Naive thymus-derived CD8-positive, alpha-beta T cell (primary cell): ENCODE results near the gene SHISAL1. TPM values are rescaled to one million over a fixed set of nuclear protein-coding genes. Genes with fewer than 3 reads are reported as not detected.
A peak's percentile ranks its signal among the peaks of the same experiment; 100 is the strongest.

ENCODE experiments used
- ATAC-seq, 2 donors: fragments of 150-1000 bp; cut with Tn5 transposase in 1 of 2; sonication (Bioruptor Pico), chemical (Tn5 transposase) in 1 of 2; 1 replicate in 1 of 2; 2 replicates in 1 of 2; pipeline ENCODE4 v1.10.0; 2021; ENCODE audit warnings: mild to moderate bottlenecking in 2 of 2, moderate library complexity in 2 of 2
- POLR2A ChIA-PET: fragments of 350-600 bp; sonication (Branson Sonifier 250); formaldehyde crosslinking; loops from one replicate; lab custom pipeline; 2021; ENCODE audit warnings: antibody characterized with exemption; lab: Charles Lee
- DNase-seq, 10 donors: peaks; one replicate each; pipeline versions ENCODE4 v3.0.0 to v3.0.0-alpha.2; 2020 to 2022
- H3K27ac Mint-ChIP-seq, 10 donors: one replicate each; pipeline ENCODE4 v1.8.0; 2020 to 2022; ENCODE audit warnings: mild to moderate bottlenecking in 10 of 10, mixed read lengths in 10 of 10, moderate library complexity in 4 of 10, inconsistent platforms in 1 of 10
- H3K27me3 Mint-ChIP-seq, 5 donors: one replicate each; pipeline ENCODE4 v1.8.0; 2021 to 2022; ENCODE audit warnings: mixed read lengths in 5 of 5
- H3K36me3 Mint-ChIP-seq, 3 donors: one replicate each; pipeline ENCODE4 v1.8.0; 2020 to 2022; ENCODE audit warnings: mixed read lengths in 3 of 3, mild to moderate bottlenecking in 2 of 3, inconsistent platforms in 1 of 3
- H3K4me1 Mint-ChIP-seq, 4 donors: one replicate each; pipeline ENCODE4 v1.8.0; 2021 to 2022; ENCODE audit warnings: mixed read lengths in 4 of 4
- H3K4me3 Mint-ChIP-seq, 10 donors: one replicate each; pipeline ENCODE4 v1.8.0; 2020 to 2022; ENCODE audit warnings: mild to moderate bottlenecking in 10 of 10, mixed read lengths in 10 of 10, moderate library complexity in 6 of 10, inconsistent platforms in 1 of 10
- H3K9me3 Mint-ChIP-seq, 9 donors: one replicate each; pipeline ENCODE4 v1.8.0; 2020 to 2022; ENCODE audit warnings: mixed read lengths in 9 of 9, mild to moderate bottlenecking in 3 of 9, inconsistent platforms in 1 of 9, moderate library complexity in 1 of 9
- polyA plus RNA-seq, 3 donors: library from polyadenylated mRNA; unstranded; fragments of 300-500 nt; fragmentation: Illumina TruSeq; gene quantifications; one replicate each; pipeline ENCODE4 v1.2.3, GENCODE V29; 2021
- total RNA-seq, 8 experiments: library from RNA in 2 of 8; stranded (reverse) in 2 of 8; gene quantifications; one replicate each; pipeline ENCODE4 v1.2.3 and lab custom pipeline; 2021 to 2026

SHISAL1 gene
- total and polyA plus RNA-seq, 5 experiments from 2014 or later, result not detected

GRCh38 chr22:44340271-44341239 lies 27.8 kb upstream of the SHISAL1 start:
- H3K4me1 Mint-ChIP-seq, result peaks cover 0 to 2% (median 0%) of the 10 kb centered on the region in 4 donors

GRCh38 chr22:44338906-44339305 lies 26.2 kb upstream of the SHISAL1 start:
- peaks cover 0 to 2% (median 0%) of the 10 kb centered on the region in 5 donors for H3K27me3 Mint-ChIP-seq
- no peak overlapping the region for H3K27ac Mint-ChIP-seq
- POLR2A ChIA-PET, result no interaction called here

More at GRCh38 chr22:44340271-44341239, 27.8 kb upstream of the SHISAL1 start:
- Mint-ChIP-seq H3K27ac (no peak overlapping the region), H3K9me3 (no peaks in the 10 kb centered on the region), H3K36me3 (no peaks in the 10 kb centered on the region), H3K27me3 (peaks cover 0 to 4% (median 0%) of the 10 kb centered on the region in 5 donors), H3K4me3 (no peak overlapping the region)
- POLR2A ChIA-PET, result no interaction called here
- no peak for ATAC-seq
- DNase-seq, result no peak

GRCh38 chr22:44338177-44338810 lies 25.5 kb upstream of the SHISAL1 start:
- ATAC-seq (no peak), DNase-seq (no peak)
- Mint-ChIP-seq H3K9me3 (no peaks in the 10 kb centered on the region), H3K36me3 (no peaks in the 10 kb centered on the region), H3K27ac (no peak overlapping the region), H3K4me3 (no peak overlapping the region), H3K27me3 (peaks cover 0 to 2% (median 0%) of the 10 kb centered on the region in 5 donors), H3K4me1 (peaks cover 0 to 2% (median 0%) of the 10 kb centered on the region in 4 donors)
- POLR2A ChIA-PET, result no interaction called here

More at GRCh38 chr22:44338906-44339305, 26.2 kb upstream of the SHISAL1 start:
- no peaks in the 10 kb centered on the region for H3K36me3 Mint-ChIP-seq
- H3K9me3 Mint-ChIP-seq, result no peaks in the 10 kb centered on the region
- ATAC-seq (no peak), DNase-seq (no peak)
- peaks cover 0 to 2% (median 0%) of the 10 kb centered on the region in 4 donors for H3K4me1 Mint-ChIP-seq
- H3K4me3 Mint-ChIP-seq, result no peak overlapping the region

- ATAC-seq (no peak), DNase-seq (no peak)
- Mint-ChIP-seq H3K4me1 (peaks cover 0 to 2% (median 0%) of the 10 kb centered on the region in 4 donors), H3K27ac (no peak overlapping the region), H3K9me3 (no peaks in the 10 kb centered on the region), H3K36me3 (no peaks in the 10 kb centered on the region), H3K4me3 (no peak overlapping the region), H3K27me3 (peaks cover 1 to 8% (median 4%) of the 10 kb centered on the region in 5 donors)
- POLR2A ChIA-PET, result no interaction called here
These were observed 24.9 kb upstream of the SHISAL1 start for GRCh38 chr22:44337678-44338004.

- H3K36me3 Mint-ChIP-seq, result peaks cover 0 to under 1% (median 0%) of the 10 kb centered on the region in 3 donors
- DNase-seq, result no peak
- H3K4me1 Mint-ChIP-seq, result peaks cover 3 to 5% (median 3%) of the 10 kb centered on the region in 4 donors
- H3K27me3 Mint-ChIP-seq, result peaks cover 6 to 13% (median 7%) of the 10 kb centered on the region in 5 donors
- POLR2A ChIA-PET, result no interaction called here
- no peak for ATAC-seq
- no peaks in the 10 kb centered on the region for H3K9me3 Mint-ChIP-seq
- no peak overlapping the region for H3K4me3 Mint-ChIP-seq
- no peak overlapping the region for H3K27ac Mint-ChIP-seq
These were observed 24.4 kb upstream of the SHISAL1 start for GRCh38 chr22:44336962-44337677.

GRCh38 chr22:44335903-44336803 lies 23.4 kb upstream of the SHISAL1 start:
- H3K36me3 Mint-ChIP-seq, result peaks cover 0 to 3% (median 0%) of the 10 kb centered on the region in 3 donors
- H3K4me3 Mint-ChIP-seq, result no peak overlapping the region
- POLR2A ChIA-PET, result no interaction called here
- no peak overlapping the region for H3K27ac Mint-ChIP-seq
- H3K27me3 Mint-ChIP-seq, result peaks cover 9 to 16% (median 12%) of the 10 kb centered on the region in 5 donors
- DNase-seq (no peak), ATAC-seq (no peak)
- no peaks in the 10 kb centered on the region for H3K9me3 Mint-ChIP-seq
- H3K4me1 Mint-ChIP-seq, result peaks cover 5 to 7% (median 6%) of the 10 kb centered on the region in 4 donors

GRCh38 chr22:44335066-44335839 lies 22.5 kb upstream of the SHISAL1 start:
- ATAC-seq (no peak), DNase-seq (no peak)
- Mint-ChIP-seq H3K36me3 (peaks cover 0 to 3% (median 0%) of the 10 kb centered on the region in 3 donors), H3K4me3 (no peak overlapping the region), H3K27me3 (peaks cover 11 to 19% (median 12%) of the 10 kb centered on the region in 5 donors), H3K4me1 (peaks cover 5 to 10% (median 7%) of the 10 kb centered on the region in 4 donors), H3K27ac (no peak overlapping the region), H3K9me3 (no peaks in the 10 kb centered on the region)
- POLR2A ChIA-PET, result no interaction called here

GRCh38 chr22:44333847-44334635 lies 21.3 kb upstream of the SHISAL1 start:
- Mint-ChIP-seq H3K4me3 (no peak overlapping the region), H3K4me1 (peaks cover 5 to 20% (median 11%) of the 10 kb centered on the region in 4 donors), H3K27me3 (peaks cover 12 to 30% (median 17%) of the 10 kb centered on the region in 5 donors), H3K27ac (no peak overlapping the region), H3K36me3 (peaks cover 0 to 3% (median 0%) of the 10 kb centered on the region in 3 donors), H3K9me3 (no peaks in the 10 kb centered on the region)
- DNase-seq (no peak), ATAC-seq (no peak)
- POLR2A ChIA-PET, result no interaction called here

GRCh38 chr22:44332946-44333345 lies 20.2 kb upstream of the SHISAL1 start:
- H3K27ac Mint-ChIP-seq, result peak overlapping the region in 1 of 10 donors; percentile 19

GRCh38 chr22:44331881-44332714 lies 19.3 kb upstream of the SHISAL1 start:
- peak in 1 of 10 donors; percentile 15 for DNase-seq
- peaks cover 20 to 46% (median 25%) of the 10 kb centered on the region in 5 donors for H3K27me3 Mint-ChIP-seq
- peak in 1 of 2 donors; percentile 65 for ATAC-seq
- H3K27ac Mint-ChIP-seq, result peak overlapping the region in 3 of 10 donors; percentile 19 to 65 (median 44)
- H3K9me3 Mint-ChIP-seq, result no peaks in the 10 kb centered on the region
- peak overlapping the region; percentile 66 to 96 (median 79) for H3K4me3 Mint-ChIP-seq
- POLR2A ChIA-PET, result no interaction called here
- H3K4me1 Mint-ChIP-seq, result peaks cover 5 to 20% (median 13%) of the 10 kb centered on the region in 4 donors
- peaks cover 0 to 3% (median 0%) of the 10 kb centered on the region in 3 donors for H3K36me3 Mint-ChIP-seq

More at GRCh38 chr22:44332946-44333345, 20.2 kb upstream of the SHISAL1 start:
- Mint-ChIP-seq H3K36me3 (peaks cover 0 to 3% (median 0%) of the 10 kb centered on the region in 3 donors), H3K9me3 (no peaks in the 10 kb centered on the region), H3K4me1 (peaks cover 5 to 20% (median 12%) of the 10 kb centered on the region in 4 donors), H3K27me3 (peaks cover 14 to 40% (median 22%) of the 10 kb centered on the region in 5 donors), H3K4me3 (peak overlapping the region in 8 of 10 donors; percentile 19 to 78 (median 38))
- POLR2A ChIA-PET, result no interaction called here
- ATAC-seq, result no peak
- DNase-seq, result no peak
